HUDEP-2 (cell line): ENCODE measurements around the gene INPP5D.

Experiments
- DNase-seq, 76 experiments: peaks; one replicate each; lab custom pipeline; 2025; ENCODE audit not compliant: unreplicated experiment in 76 of 76; lab: John Stamatoyannopoulos, UW

Gene INPP5D

GRCh38 chr2:233031556-233032500, 28.3 kb upstream of the INPP5D start:
- DNase-seq: no peak

DNA sequence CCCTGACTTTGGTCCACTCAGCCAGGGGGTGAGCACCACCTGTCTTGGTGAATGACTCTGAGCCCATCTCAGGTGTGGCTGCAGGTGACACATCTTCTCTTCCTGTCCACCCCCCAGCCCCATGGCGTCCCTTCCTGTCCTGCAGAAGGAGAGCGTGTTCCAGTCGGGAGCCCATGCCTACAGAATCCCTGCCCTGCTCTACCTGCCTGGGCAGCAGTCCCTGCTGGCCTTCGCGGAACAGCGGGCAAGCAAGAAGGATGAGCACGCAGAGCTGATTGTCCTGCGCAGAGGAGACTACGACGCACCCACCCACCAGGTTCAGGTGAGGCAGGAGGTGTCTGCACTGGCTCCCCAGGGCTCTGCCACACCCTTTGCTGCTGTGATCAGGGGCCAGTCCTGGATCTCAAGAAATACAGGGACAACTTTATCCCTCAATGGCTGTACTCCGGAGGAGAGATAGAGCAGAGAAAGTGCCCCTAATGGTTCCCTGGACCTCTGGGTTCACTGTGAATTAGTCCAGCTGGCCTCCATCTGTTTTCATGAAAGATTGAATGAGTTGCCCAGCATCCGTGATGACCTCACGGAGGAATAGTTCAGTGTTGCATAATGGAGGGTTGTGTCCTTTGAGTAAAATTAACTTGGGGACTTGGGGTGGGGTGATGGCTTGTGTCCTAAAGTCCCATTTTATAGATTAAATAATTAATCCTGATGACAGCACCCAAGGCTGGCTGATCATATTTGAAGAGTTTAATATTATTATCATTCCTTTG, 27.4 kb upstream of the INPP5D start, which contains the start of gene NEU2:
NEU2 (plus strand) TSS at position 122 of the 770 bp plus-strand sequence; CDS start at position 122, 0 bp downstream.
- no peak for DNase-seq

GRCh38 chr2:233033672-233034071, 26.5 kb upstream of the INPP5D start:
- DNase-seq: no peak

DNA sequence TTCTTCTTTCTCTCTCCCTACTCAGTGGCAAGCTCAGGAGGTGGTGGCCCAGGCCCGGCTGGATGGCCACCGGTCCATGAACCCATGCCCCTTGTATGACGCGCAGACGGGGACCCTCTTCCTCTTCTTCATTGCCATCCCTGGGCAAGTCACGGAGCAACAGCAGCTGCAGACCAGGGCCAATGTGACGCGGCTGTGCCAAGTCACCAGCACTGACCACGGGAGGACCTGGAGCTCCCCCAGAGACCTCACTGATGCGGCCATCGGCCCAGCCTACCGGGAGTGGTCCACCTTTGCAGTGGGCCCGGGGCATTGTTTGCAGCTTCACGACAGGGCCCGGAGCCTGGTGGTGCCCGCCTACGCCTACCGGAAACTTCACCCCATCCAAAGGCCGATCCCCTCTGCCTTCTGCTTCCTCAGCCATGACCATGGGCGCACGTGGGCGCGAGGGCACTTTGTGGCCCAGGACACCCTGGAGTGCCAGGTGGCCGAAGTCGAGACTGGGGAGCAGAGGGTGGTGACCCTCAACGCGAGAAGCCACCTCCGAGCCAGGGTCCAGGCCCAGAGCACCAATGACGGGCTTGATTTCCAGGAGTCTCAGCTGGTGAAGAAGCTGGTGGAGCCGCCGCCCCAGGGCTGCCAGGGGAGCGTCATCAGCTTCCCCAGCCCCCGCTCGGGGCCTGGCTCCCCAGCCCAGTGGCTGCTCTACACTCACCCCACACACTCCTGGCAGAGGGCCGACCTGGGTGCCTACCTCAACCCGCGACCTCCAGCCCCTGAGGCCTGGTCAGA, 25.9 kb upstream of the INPP5D start:
- no peak for DNase-seq

GRCh38 chr2:233035426-233036161, 24.5 kb upstream of the INPP5D start:
- no peak for DNase-seq

- no peak for DNase-seq
Observed at GRCh38 chr2:233036162-233036838, 23.8 kb upstream of the INPP5D start.

DNA sequence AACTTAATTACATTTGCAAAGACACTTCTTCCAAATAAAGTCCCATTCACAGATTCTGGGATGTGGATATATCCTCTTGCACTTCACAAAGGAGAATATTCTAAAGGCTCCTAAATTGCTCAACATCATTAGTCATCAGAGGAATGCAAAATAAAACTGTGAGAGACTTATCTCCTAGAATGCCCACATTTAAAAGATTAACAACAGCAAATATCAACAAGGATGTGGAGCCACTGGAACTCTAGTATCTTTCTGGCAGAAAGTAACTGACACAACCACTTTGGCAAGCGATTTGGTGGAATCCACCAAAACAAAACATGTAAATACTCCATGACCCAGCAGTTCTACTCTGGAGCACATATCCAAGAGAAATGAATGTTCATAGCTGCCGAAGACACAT, 23.1 kb upstream of the INPP5D start:
- no peak for DNase-seq

- no peak for DNase-seq
Observed at GRCh38 chr2:233039212-233039845, 20.8 kb upstream of the INPP5D start.

GRCh38 chr2:233039846-233040530, 20.2 kb upstream of the INPP5D start:
- DNase-seq: no peak

- no peak for DNase-seq
Observed at GRCh38 chr2:233040571-233040970, 19.6 kb upstream of the INPP5D start.

DNA sequence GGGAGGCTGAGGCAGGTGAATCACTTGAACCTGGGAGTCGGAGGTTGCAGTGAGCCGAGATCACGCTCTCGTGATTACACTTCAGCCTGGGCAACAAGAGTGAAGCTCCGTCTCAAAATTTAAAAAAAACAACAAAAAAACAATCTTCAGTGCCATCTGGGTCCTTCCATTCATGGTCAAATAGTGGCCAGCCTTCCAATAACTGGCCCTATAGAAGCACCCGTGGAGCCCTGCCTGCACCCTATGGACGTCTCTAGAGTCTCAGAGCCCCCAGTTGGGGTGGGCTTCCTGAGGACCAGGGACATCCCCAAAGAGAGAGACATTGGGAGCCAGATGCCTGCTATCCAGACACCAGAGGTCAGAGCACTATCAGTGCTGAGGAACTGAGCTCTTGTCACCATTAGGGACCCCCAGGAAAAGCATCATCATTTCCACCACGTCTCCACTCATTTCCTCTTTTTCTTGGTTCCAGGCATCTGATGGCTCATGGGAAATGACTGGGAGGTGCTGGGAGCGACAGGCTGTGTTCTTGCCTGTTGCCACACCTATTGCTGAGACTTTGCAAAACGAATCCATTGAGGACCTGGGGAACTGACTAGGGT, 18.3 kb upstream of the INPP5D start:
- no peak for DNase-seq

DNA sequence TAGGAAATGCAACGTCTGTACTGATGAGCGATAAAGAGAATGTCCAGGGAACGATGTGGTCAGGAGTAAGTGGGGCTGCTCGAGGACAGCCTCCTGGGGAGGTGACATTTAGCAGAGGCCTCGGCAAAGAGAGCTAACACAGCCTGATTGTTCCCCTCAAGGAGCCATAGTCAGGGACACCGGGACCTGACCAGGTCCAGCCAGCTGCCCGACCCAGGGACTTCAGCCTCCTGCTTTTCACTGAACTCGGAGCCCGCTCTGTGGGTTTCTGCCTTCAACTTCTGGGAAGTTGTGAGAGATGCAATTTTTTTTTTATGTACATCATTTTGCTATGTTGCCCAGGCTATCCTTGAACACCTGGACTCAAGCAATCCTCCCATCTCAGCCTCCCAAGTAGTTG, 17.6 kb upstream of the INPP5D start:
- no peak for DNase-seq

GRCh38 chr2:233044974-233045605, 15.1 kb upstream of the INPP5D start:
- DNase-seq: no peak

GRCh38 chr2:233047206-233047605, 12.9 kb upstream of the INPP5D start:
- no peak for DNase-seq

- no peak for DNase-seq
Observed at GRCh38 chr2:233047667-233048066, 12.5 kb upstream of the INPP5D start.

DNA sequence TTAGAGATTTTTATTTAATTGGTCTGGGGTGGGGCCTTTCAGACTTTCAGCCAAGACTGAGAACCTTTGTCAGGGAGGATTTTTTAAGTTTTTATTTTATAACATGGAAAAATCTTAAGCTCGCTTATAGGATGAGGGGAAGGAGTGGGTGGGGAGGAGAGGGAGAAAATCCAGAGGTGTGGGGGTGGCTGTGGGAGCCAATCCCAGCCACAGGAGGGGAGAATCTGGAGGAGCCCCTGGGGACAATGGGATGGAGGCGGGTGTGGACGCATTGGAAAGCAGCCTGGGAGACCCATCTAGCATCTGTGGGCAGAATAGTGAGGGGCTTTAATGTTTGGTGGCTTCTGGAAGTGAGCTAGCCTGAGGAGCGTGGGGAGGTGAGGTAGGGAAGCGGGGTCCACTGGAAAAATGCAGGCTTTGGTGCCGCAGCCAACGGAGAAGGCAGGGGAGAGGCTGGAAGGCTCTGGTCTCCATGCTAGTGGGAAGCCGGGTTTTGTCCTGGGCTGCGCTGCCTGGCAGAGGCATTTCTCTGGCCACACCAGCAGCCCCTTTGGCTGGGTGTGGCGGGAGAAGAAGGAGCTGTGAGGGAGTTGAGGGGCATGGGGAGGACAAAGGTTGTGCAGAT, 11.5 kb upstream of the INPP5D start:
- DNase-seq: no peak

DNA sequence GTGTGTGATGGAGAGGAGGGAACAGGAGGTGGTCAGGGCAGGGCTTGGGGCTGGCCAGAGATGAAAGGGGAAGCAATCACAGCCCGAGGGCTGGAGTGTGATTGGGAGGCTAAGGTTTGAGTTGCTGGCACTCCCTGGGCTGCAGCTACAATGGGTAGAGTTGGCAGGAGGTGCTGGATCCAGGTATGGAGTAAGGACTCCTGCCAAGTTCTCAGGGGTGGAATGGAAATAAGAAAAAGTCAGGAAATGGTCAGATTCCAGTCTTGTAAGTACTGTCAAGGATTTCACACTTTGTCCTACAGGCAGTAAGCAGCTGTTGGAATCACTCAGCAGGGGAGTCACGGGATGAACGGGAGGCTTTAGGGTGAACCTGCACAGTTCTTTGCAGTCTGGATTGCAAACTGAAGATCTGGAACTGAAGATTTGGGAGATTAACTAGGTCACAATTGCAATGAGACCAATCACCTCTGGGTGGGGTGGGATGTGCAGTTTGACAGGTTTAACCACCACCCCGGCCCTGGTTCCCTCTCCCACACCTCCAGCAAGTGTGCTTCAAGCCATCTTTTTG, 10.9 kb upstream of the INPP5D start:
- DNase-seq: no peak
